ENCODE results near the gene SCFD2. TPM values are rescaled to one million over a fixed set of nuclear protein-coding genes. Genes with fewer than 3 reads are reported as not detected.

SCFD2 gene
- total RNA-seq, 1 experiment from 2014 or later, result 12.4 TPM

DNA sequence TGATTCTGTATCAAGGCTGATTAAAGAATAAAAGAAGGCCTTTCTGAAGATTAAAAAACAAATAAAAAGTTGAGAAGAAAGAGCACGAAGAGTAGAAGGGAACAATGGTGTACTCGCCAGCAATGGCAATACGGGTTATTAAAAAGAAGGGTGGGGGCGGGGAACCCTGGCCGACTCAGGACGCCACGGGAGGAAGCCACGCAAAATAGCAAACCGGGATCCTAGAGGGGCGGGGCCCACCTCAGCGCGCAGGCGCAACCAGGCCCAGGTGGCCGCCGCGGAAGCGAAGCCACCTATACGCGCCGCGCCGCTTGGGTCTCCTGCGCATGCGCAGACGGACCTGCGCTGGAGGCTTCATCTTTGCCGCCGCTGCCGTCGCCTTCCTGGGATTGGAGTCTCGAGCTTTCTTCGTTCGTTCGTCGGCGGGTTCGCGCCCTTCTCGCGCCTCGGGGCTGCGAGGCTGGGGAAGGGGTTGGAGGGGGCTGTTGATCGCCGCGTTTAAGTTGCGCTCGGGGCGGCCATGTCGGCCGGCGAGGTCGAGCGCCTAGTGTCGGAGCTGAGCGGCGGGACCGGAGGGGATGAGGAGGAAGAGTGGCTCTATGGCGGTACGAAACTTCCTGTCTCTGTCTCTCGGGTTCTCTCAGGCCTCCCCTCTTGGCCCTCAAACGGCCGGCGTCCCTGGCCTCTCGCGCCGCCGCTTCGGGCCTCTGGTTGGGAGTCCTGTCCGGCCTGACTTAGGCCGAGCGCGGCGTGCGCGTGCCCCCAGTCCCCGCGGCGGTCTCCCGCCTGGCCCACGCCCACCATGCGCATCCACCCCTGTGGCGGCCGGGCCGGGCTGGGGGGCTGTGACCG lies 11.7 kb upstream of the SCFD2 start, which contains the start of gene FIP1L1 (continued):
- TF ChIP-seq NR3C1 (CRISPR knock-in tag; conservative IDR thresholded peaks at IDR 0.05; ENCODE audit: low read depth) (no peak), ZNF219 (CRISPR knock-in tag; IDR thresholded peaks at IDR 0.05; ENCODE audit: borderline replicate concordance) (no peak), IRF2 (CRISPR knock-in tag; IDR thresholded peaks at IDR 0.05; ENCODE audit: borderline replicate concordance, low read depth) (no peak), ZNF121 (CRISPR knock-in tag; IDR thresholded peaks at IDR 0.05) (no peak), NR1H2 (CRISPR knock-in tag; IDR thresholded peaks at IDR 0.05) (no peak), ZNF138 (CRISPR knock-in tag; conservative IDR thresholded peaks at IDR 0.05) (no peak), MYBL2 (CRISPR knock-in tag; IDR thresholded peaks at IDR 0.05) (peak; percentile 58; the same call in 1 of the 2 replicates), KAT7 (CRISPR knock-in tag; IDR thresholded peaks at IDR 0.05; ENCODE audit: borderline replicate concordance) (no peak)
- TF ChIP-seq, protein P1, sequence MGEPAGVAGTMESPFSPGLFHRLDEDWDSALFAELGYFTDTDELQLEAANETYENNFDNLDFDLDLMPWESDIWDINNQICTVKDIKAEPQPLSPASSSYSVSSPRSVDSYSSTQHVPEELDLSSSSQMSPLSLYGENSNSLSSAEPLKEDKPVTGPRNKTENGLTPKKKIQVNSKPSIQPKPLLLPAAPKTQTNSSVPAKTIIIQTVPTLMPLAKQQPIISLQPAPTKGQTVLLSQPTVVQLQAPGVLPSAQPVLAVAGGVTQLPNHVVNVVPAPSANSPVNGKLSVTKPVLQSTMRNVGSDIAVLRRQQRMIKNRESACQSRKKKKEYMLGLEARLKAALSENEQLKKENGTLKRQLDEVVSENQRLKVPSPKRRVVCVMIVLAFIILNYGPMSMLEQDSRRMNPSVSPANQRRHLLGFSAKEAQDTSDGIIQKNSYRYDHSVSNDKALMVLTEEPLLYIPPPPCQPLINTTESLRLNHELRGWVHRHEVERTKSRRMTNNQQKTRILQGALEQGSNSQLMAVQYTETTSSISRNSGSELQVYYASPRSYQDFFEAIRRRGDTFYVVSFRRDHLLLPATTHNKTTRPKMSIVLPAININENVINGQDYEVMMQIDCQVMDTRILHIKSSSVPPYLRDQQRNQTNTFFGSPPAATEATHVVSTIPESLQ (CRISPR knock-in tag; IDR thresholded peaks at IDR 0.05), result no peak
- TF ChIP-seq, protein P2, sequence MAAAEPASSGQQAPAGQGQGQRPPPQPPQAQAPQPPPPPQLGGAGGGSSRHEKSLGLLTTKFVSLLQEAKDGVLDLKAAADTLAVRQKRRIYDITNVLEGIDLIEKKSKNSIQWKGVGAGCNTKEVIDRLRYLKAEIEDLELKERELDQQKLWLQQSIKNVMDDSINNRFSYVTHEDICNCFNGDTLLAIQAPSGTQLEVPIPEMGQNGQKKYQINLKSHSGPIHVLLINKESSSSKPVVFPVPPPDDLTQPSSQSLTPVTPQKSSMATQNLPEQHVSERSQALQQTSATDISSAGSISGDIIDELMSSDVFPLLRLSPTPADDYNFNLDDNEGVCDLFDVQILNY (CRISPR knock-in tag; IDR thresholded peaks at IDR 0.05), result 0 out of 2 replicates have a peak, but pooled peaks have one; percentile 59
- TF ChIP-seq, protein P3, sequence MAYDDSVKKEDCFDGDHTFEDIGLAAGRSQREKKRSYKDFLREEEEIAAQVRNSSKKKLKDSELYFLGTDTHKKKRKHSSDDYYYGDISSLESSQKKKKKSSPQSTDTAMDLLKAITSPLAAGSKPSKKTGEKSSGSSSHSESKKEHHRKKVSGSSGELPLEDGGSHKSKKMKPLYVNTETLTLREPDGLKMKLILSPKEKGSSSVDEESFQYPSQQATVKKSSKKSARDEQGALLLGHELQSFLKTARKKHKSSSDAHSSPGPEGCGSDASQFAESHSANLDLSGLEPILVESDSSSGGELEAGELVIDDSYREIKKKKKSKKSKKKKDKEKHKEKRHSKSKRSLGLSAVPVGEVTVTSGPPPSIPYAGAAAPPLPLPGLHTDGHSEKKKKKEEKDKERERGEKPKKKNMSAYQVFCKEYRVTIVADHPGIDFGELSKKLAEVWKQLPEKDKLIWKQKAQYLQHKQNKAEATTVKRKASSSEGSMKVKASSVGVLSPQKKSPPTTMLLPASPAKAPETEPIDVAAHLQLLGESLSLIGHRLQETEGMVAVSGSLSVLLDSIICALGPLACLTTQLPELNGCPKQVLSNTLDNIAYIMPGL (CRISPR knock-in tag; IDR thresholded peaks at IDR 0.05), result peak; percentile 34; the same call in 1 of the 2 replicates
- TF ChIP-seq, protein P4, sequence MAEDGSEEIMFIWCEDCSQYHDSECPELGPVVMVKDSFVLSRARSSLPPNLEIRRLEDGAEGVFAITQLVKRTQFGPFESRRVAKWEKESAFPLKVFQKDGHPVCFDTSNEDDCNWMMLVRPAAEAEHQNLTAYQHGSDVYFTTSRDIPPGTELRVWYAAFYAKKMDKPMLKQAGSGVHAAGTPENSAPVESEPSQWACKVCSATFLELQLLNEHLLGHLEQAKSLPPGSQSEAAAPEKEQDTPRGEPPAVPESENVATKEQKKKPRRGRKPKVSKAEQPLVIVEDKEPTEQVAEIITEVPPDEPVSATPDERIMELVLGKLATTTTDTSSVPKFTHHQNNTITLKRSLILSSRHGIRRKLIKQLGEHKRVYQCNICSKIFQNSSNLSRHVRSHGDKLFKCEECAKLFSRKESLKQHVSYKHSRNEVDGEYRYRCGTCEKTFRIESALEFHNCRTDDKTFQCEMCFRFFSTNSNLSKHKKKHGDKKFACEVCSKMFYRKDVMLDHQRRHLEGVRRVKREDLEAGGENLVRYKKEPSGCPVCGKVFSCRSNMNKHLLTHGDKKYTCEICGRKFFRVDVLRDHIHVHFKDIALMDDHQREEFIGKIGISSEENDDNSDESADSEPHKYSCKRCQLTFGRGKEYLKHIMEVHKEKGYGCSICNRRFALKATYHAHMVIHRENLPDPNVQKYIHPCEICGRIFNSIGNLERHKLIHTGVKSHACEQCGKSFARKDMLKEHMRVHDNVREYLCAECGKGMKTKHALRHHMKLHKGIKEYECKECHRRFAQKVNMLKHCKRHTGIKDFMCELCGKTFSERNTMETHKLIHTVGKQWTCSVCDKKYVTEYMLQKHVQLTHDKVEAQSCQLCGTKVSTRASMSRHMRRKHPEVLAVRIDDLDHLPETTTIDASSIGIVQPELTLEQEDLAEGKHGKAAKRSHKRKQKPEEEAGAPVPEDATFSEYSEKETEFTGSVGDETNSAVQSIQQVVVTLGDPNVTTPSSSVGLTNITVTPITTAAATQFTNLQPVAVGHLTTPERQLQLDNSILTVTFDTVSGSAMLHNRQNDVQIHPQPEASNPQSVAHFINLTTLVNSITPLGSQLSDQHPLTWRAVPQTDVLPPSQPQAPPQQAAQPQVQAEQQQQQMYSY (CRISPR knock-in tag; IDR thresholded peaks at IDR 0.05), result no peak
- TF ChIP-seq, protein P5, sequence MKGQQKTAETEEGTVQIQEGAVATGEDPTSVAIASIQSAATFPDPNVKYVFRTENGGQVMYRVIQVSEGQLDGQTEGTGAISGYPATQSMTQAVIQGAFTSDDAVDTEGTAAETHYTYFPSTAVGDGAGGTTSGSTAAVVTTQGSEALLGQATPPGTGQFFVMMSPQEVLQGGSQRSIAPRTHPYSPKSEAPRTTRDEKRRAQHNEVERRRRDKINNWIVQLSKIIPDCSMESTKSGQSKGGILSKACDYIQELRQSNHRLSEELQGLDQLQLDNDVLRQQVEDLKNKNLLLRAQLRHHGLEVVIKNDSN (CRISPR knock-in tag; IDR thresholded peaks at IDR 0.05), result no peak
- TF ChIP-seq, protein P6, sequence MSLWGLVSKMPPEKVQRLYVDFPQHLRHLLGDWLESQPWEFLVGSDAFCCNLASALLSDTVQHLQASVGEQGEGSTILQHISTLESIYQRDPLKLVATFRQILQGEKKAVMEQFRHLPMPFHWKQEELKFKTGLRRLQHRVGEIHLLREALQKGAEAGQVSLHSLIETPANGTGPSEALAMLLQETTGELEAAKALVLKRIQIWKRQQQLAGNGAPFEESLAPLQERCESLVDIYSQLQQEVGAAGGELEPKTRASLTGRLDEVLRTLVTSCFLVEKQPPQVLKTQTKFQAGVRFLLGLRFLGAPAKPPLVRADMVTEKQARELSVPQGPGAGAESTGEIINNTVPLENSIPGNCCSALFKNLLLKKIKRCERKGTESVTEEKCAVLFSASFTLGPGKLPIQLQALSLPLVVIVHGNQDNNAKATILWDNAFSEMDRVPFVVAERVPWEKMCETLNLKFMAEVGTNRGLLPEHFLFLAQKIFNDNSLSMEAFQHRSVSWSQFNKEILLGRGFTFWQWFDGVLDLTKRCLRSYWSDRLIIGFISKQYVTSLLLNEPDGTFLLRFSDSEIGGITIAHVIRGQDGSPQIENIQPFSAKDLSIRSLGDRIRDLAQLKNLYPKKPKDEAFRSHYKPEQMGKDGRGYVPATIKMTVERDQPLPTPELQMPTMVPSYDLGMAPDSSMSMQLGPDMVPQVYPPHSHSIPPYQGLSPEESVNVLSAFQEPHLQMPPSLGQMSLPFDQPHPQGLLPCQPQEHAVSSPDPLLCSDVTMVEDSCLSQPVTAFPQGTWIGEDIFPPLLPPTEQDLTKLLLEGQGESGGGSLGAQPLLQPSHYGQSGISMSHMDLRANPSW (CRISPR knock-in tag; conservative IDR thresholded peaks at IDR 0.05; ENCODE audit: low read depth), result no peak

All from WTC11 (cell line).